ENCODE measurements around the gene BTLA.
"Not testable (repeated sequence)": the region's sequence is repeated elsewhere in the genome, so short reads cannot be mapped to it uniquely, and the experiment has no call there.

BTLA gene

GRCh38 chr3:112498914-112499711 lies at the start of gene BTLA:
BTLA (minus strand) TSS chr3:112499472; CDS start chr3:112499358, 114 bp downstream.
- DNase-seq: no peak

GRCh38 chr3:112546216-112546759 lies 47.0 kb upstream of the BTLA start:
- DNase-seq: no peak

GRCh38 chr3:112539825-112540650 lies 40.8 kb upstream of the BTLA start:
- DNase-seq: no peak

- peak in 1 of 2 experiments; percentile 39 for DNase-seq
These were observed 32.1 kb upstream of the BTLA start for GRCh38 chr3:112531358-112531781.

- no peak for DNase-seq
These were observed 31.3 kb upstream of the BTLA start for GRCh38 chr3:112530573-112530972.

- not testable (repeated sequence) for DNase-seq
These were observed 24.9 kb upstream of the BTLA start for GRCh38 chr3:112524127-112524526.

- peak; percentile 10 to 79 for DNase-seq
These were observed 20.2 kb upstream of the BTLA start for GRCh38 chr3:112519424-112520001.

GRCh38 chr3:112518970-112519369 lies 19.7 kb upstream of the BTLA start:
- DNase-seq: not testable (repeated sequence)

- no peak for DNase-seq
These were observed 15.4 kb upstream of the BTLA start for GRCh38 chr3:112514527-112515128.

- DNase-seq: peak in 1 of 2 experiments; percentile 4
These were observed 13.0 kb upstream of the BTLA start for GRCh38 chr3:112512320-112512719.

GRCh38 chr3:112508860-112509259 lies 9.6 kb upstream of the BTLA start:
- DNase-seq: no peak

GRCh38 chr3:112508261-112508660 lies 9.0 kb upstream of the BTLA start:
- no peak for DNase-seq

GRCh38 chr3:112505907-112506306 lies 6.6 kb upstream of the BTLA start:
- DNase-seq: no peak

GRCh38 chr3:112504123-112504522 lies 4.9 kb upstream of the BTLA start:
- no peak for DNase-seq

GRCh38 chr3:112503304-112503972 lies 4.2 kb upstream of the BTLA start:
- no peak for DNase-seq

- no peak for DNase-seq
These were observed 1.3 kb upstream of the BTLA start for GRCh38 chr3:112500621-112501020.

GRCh38 chr3:112497897-112498548 lies 1.2 kb downstream of the BTLA start:
- no peak for DNase-seq

- DNase-seq: no peak
These were observed 2.8 kb downstream of the BTLA start for GRCh38 chr3:112496366-112497067.

GRCh38 chr3:112494448-112494767 lies 4.9 kb downstream of the BTLA start:
- not testable (repeated sequence) for DNase-seq

GRCh38 chr3:112492124-112492523 lies 7.1 kb downstream of the BTLA start:
- no peak for DNase-seq

- DNase-seq: no peak
These were observed 7.9 kb downstream of the BTLA start for GRCh38 chr3:112491373-112491772.
